Thyroid gland (tissue), 4 donors: Measurements from ENCODE around the gene MAGI1. TPM values are rescaled to one million over a fixed set of nuclear protein-coding genes. Genes with fewer than 3 reads are reported as not detected.

Experiments
- DNase-seq, 2 donors: peaks; one replicate each; pipeline ENCODE4 v3.0.0-alpha.2; 2019
- H3K27ac ChIP-seq, 3 donors: fragments of 200-600 bp; sonication (generic); 1 replicate in 2 of 3; 2 replicates in 1 of 3; pipeline ENCODE4 v1.5.1; 2016 to 2019; ENCODE audit warnings: mild to moderate bottlenecking in 1 of 3, moderate library complexity in 1 of 3
- H3K27me3 ChIP-seq: fragments of 200-600 bp; sonication (generic); one replicate; pipeline ENCODE4 v1.5.1; 2019
- H3K36me3 ChIP-seq, 2 donors: fragments of 200-600 bp; sonication (generic); one replicate each; pipeline ENCODE4 v1.5.1; 2016 to 2019
- H3K4me1 ChIP-seq, 2 donors: fragments of 200-600 bp; sonication (generic); one replicate each; pipeline ENCODE4 v1.5.1; 2017 to 2019
- H3K4me3 ChIP-seq, 3 donors: fragments of 200-600 bp; sonication (generic); replicated peaks in 1 of 3; 1 replicate in 2 of 3; 2 replicates in 1 of 3; pipeline ENCODE4 v1.5.1; 2016; ENCODE audit warnings: mild to moderate bottlenecking in 1 of 3
- H3K9me3 ChIP-seq: fragments of 200-600 bp; sonication (generic); one replicate; pipeline ENCODE4 v1.5.1; 2017
- POLR2A ChIP-seq, 2 donors: fragments of 450-650 bp; IDR thresholded peaks; one replicate each; pipeline ENCODE4 v1.6.1; 2017; ENCODE audit warnings: antibody characterized with exemption in 2 of 2, mild to moderate bottlenecking in 2 of 2, moderate library complexity in 1 of 2
- WGBS, 2 donors: methylation state at CpG; one replicate each; pipeline ENCODE4 v1.1.5; 2017; 5-methylcytosine and 5-hydroxymethylcytosine counted together
- intact Hi-C: fragments of 100-400 bp; cut with DNase I; formaldehyde crosslinking; loops from one replicate; pipeline ENCODE4 v1.15.1; 2023
- total RNA-seq, 4 donors: library from RNA; depleted of rRNA; stranded (reverse); fragments of >200 nt; gene quantifications; one replicate each; pipeline ENCODE4 v1.2.3, GENCODE V29; 2016
- TF ChIP-seq, protein P1 (sequence below), 6 experiments: fragments of 200-600 bp in 3 of 6; fragments of 450-650 bp in 3 of 6; sonication (generic) in 3 of 6; IDR thresholded peaks; one replicate each; pipeline ENCODE4 v1.5.1; 2016 to 2019; ENCODE audit warnings: antibody characterized with exemption in 6 of 6, mild to moderate bottlenecking in 2 of 6, inconsistent platforms in 1 of 6, moderate library complexity in 1 of 6

The MAGI1 gene
- total RNA-seq, 4 donors from 2014 or later: 60.5 to 123 (median 87.5) TPM

DNA sequence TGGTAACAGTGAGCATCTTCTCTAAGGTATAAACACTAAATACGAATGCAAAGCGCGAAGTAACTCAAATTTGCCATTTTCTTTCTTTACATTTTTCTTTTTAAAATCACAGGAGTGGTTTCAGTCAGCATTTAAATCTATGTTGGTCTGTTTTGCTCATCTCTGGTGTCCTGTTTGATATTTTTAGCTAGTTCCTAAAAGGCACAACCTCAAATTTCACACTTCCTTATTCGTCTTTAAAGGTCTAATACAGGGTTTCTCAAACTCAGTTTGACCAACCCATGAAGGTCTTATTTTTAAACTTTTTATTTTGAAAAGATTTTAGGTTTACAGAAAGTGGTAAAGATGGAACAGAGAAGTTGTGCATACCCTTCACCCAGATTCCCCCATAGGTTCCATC lies 201.1 kb downstream of the MAGI1 start:
- no peak overlapping the region for H3K27ac ChIP-seq
- H3K4me3 ChIP-seq: no peak overlapping the region
- intact Hi-C loops: no loop called here
- peaks cover 6 to 16% of the 10 kb centered on the region in 2 donors for H3K4me1 ChIP-seq
- no peak for TF ChIP-seq POLR2A (IDR thresholded peaks at IDR 0.05)
- TF ChIP-seq, protein P1, sequence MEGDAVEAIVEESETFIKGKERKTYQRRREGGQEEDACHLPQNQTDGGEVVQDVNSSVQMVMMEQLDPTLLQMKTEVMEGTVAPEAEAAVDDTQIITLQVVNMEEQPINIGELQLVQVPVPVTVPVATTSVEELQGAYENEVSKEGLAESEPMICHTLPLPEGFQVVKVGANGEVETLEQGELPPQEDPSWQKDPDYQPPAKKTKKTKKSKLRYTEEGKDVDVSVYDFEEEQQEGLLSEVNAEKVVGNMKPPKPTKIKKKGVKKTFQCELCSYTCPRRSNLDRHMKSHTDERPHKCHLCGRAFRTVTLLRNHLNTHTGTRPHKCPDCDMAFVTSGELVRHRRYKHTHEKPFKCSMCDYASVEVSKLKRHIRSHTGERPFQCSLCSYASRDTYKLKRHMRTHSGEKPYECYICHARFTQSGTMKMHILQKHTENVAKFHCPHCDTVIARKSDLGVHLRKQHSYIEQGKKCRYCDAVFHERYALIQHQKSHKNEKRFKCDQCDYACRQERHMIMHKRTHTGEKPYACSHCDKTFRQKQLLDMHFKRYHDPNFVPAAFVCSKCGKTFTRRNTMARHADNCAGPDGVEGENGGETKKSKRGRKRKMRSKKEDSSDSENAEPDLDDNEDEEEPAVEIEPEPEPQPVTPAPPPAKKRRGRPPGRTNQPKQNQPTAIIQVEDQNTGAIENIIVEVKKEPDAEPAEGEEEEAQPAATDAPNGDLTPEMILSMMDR (IDR thresholded peaks at IDR 0.05): no peak
- no peaks in the 10 kb centered on the region for H3K36me3 ChIP-seq
- WGBS, 2 donors: 70 to 97% methylated on average over 4 of the region's 4 CpGs
- DNase-seq: no peak
- H3K9me3 ChIP-seq: no peaks in the 10 kb centered on the region
- no peaks in the 10 kb centered on the region for H3K27me3 ChIP-seq

DNA sequence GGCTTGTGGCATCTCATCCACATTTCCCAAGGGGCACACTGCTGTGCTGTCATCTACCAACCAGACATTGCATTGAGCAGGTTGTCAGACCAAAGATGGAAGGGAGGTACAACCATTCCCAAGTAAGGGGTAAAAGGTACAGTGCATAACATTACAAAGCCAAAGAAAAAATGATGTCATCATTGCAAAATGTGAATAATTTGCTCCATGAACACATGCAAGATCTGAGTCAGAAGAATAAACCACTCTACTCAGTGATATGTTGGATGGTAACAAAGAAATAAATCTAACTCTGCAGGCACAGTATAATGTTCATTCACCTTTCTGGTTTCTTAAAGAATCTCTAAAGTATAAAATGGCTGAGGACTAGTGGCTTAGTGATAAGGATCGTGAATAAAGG lies 202.7 kb downstream of the MAGI1 start:
- DNase-seq: no peak
- TF ChIP-seq POLR2A (IDR thresholded peaks at IDR 0.05): no peak
- TF ChIP-seq, protein P1 (IDR thresholded peaks at IDR 0.05): no peak
- Histone ChIP-seq H3K9me3 (no peaks in the 10 kb centered on the region), H3K36me3 (no peaks in the 10 kb centered on the region), H3K27ac (no peak overlapping the region), H3K4me1 (peaks cover 8 to 24% of the 10 kb centered on the region in 2 donors), H3K27me3 (no peaks in the 10 kb centered on the region), H3K4me3 (no peak overlapping the region)
- intact Hi-C loops: no loop called here
- 98% methylated on average over 1 of the region's 1 CpG for WGBS, 2 donors

DNA sequence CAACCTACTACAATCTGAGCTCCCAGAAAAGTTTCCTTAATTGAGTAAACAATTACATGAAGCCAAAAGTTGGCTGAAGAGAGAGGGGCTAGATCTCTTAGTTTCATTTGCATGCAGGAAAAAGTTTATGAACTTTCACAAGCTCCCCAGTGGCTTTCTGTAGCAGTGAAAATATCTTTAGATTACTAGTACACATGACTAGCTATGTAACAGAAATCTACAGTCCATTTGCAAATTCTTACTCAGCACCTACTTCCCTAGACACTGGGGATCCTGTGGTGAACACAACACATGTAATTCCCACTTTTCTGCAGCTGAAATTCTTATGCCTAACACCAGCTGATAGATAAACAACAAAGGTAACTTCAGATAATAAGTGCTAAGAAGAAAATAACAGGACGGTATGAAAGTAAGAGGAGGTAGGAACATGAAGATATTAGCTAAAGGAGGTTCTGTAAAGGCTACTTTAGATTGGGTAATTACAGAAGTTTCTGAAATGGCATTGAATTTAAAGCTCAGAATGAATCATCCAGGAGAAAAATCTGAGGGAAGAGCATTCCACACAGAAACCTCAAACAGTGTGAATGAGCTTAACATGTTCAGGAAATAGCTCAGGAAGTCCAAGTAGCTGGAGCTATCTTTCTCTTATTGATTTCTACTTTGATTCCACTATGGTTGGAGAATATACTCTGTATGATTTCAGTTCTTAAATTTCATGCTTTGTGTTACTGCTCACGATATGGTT lies 204.8 kb downstream of the MAGI1 start:
- DNase-seq: no peak
- Histone ChIP-seq H3K36me3 (no peaks in the 10 kb centered on the region), H3K4me3 (no peak overlapping the region), H3K4me1 (peaks cover 12 to 25% of the 10 kb centered on the region in 2 donors), H3K27me3 (no peaks in the 10 kb centered on the region), H3K9me3 (no peaks in the 10 kb centered on the region), H3K27ac (no peak overlapping the region)
- 56 to 59% methylated on average over 2 of the region's 2 CpGs for WGBS, 2 donors
- intact Hi-C loops: no loop called here
- no peak for TF ChIP-seq POLR2A (IDR thresholded peaks at IDR 0.05)
- TF ChIP-seq, protein P1 (IDR thresholded peaks at IDR 0.05): no peak

DNA sequence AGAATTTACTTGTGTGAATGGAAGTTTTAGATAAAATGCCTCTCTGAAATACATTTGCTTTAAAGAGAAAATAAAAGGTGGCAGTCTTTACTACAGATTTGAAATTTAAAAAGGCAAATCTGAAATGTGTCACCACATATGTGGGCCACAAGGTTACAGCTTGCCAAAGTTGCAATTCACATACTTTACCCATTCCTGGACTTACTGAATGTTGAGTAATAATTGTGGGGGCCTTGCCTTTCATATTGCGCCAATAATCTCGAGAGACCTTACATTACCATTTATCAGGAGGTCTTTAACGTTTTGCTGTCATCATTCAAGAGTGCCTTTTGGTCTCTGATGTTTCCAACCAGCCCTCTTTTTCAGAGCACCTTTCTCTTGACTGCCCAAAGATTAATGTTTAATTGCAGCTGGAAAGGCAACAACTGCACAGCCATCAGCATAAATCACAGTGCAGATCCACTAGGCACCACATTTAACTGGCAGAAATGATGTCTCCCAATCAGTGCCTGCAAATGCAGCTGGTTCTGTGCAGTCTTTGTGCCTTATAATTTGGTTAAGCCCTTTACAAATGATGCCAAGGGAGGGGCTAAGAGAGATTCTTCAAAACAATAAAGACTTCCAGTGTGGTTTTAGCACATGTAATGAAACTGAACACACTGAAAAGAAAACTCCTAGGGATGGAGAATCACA lies 206.8 kb downstream of the MAGI1 start:
- DNase-seq: no peak
- Histone ChIP-seq H3K4me3 (no peak overlapping the region), H3K4me1 (peaks cover 12 to 25% of the 10 kb centered on the region in 2 donors), H3K27ac (no peak overlapping the region), H3K27me3 (no peaks in the 10 kb centered on the region), H3K36me3 (no peaks in the 10 kb centered on the region), H3K9me3 (no peaks in the 10 kb centered on the region)
- intact Hi-C loops: no loop called here
- 70 to 79% methylated on average over 3 of the region's 3 CpGs for WGBS, 2 donors
- TF ChIP-seq, protein P1 (IDR thresholded peaks at IDR 0.05): no peak
- no peak for TF ChIP-seq POLR2A (IDR thresholded peaks at IDR 0.05)
